Endodermal cell (in vitro differentiated cells): ENCODE measurements around the gene IPCEF1. TPM values are rescaled to one million over a fixed set of nuclear protein-coding genes. Genes with fewer than 3 reads are reported as not detected.
"Not testable (repeated sequence)": the region's sequence is repeated elsewhere in the genome, so short reads cannot be mapped to it uniquely, and the experiment has no call there.

Experiments used
- DNase-seq: peaks from one replicate; pipeline ENCODE4 v3.0.0-alpha.2; 2017
- H3K27ac ChIP-seq: 2 replicates; pipeline ENCODE4 v1.5.1; 2013; ENCODE audit warnings: mild to moderate bottlenecking, low read depth, low read length, moderate library complexity
- H3K27me3 ChIP-seq: 2 replicates; pipeline ENCODE4 v1.6.1; 2013; ENCODE audit warnings: mild to moderate bottlenecking, low read length, moderate library complexity; ENCODE audit not compliant: insufficient read depth, control insufficient read depth, poor library complexity, severe bottlenecking
- H3K36me3 ChIP-seq: 2 replicates; pipeline ENCODE4 v1.7.0; 2013; ENCODE audit warnings: mild to moderate bottlenecking, low read length, moderate library complexity; ENCODE audit not compliant: control insufficient read depth, insufficient read depth
- H3K4me1 ChIP-seq: one replicate; pipeline ENCODE4 v1.7.0; 2013; ENCODE audit warnings: low read length; ENCODE audit not compliant: control insufficient read depth, insufficient read depth
- H3K4me3 ChIP-seq: 2 replicates; pipeline ENCODE4 v1.5.1; 2013; ENCODE audit warnings: mild to moderate bottlenecking, low read length, moderate library complexity
- H3K9ac ChIP-seq: 2 replicates; pipeline ENCODE4 v1.6.1; 2013; ENCODE audit warnings: mild to moderate bottlenecking, low read length, moderate library complexity; ENCODE audit not compliant: poor library complexity, severe bottlenecking; ENCODE audit errors: extremely low read depth
- H3K9me3 ChIP-seq: 2 replicates; pipeline ENCODE4 v1.6.1; 2013; ENCODE audit warnings: mild to moderate bottlenecking, low read length, moderate library complexity; ENCODE audit not compliant: control insufficient read depth
- H3K27ac Mint-ChIP-seq: 2 replicates; pipeline ENCODE4 v1.8.0; 2020; ENCODE audit warnings: mixed read lengths
- H3K27me3 Mint-ChIP-seq: 2 replicates; pipeline ENCODE4 v1.8.0; 2021; ENCODE audit warnings: mild to moderate bottlenecking, mixed read lengths; ENCODE audit not compliant: insufficient read depth
- H3K36me3 Mint-ChIP-seq: 2 replicates; pipeline ENCODE4 v1.8.0; 2020; ENCODE audit warnings: low read depth, mixed read lengths
- H3K4me1 Mint-ChIP-seq: 2 replicates; pipeline ENCODE4 v1.8.0; 2020; ENCODE audit warnings: mixed read lengths
- H3K4me3 Mint-ChIP-seq: 2 replicates; pipeline ENCODE4 v1.8.0; 2020; ENCODE audit warnings: mild to moderate bottlenecking, moderate library complexity, mixed read lengths
- H3K9me3 Mint-ChIP-seq: 2 replicates; pipeline ENCODE4 v1.8.0; 2020; ENCODE audit warnings: mild to moderate bottlenecking, mixed read lengths
- WGBS, 2 experiments: methylation state at CpG; one replicate each; pipeline versions ENCODE4 v1.1.5 to v1.1.7; 2013; ENCODE audit warnings: missing lambda C conversion rate in 2 of 2, mixed read lengths in 1 of 2; ENCODE audit not compliant: insufficient coverage in 1 of 2, insufficient read length in 1 of 2; 5-methylcytosine and 5-hydroxymethylcytosine counted together
- total RNA-seq, 2 donors: library from RNA; stranded (reverse); fragmentation: NEBNext Ultra II Directional in 1 of 2; extraction: Animal tissue kit (Norgen Biotek cat#: 25700) in 1 of 2; gene quantifications; 2 replicates in 1 of 2; 3 replicates in 1 of 2; pipeline ENCODE4 v1.2.1, GENCODE V29; 2021
- TF ChIP-seq, protein P1 (sequence below): fragments of 200-600 bp; sonication (generic); conservative IDR thresholded peaks from 2 replicates; pipeline ENCODE4 v1.5.0; 2021; ENCODE audit warnings: antibody characterized with exemption, mild to moderate bottlenecking

IPCEF1 gene
- total RNA-seq, 2 donors from 2014 or later: 2.2 to 2.8 TPM

DNA sequence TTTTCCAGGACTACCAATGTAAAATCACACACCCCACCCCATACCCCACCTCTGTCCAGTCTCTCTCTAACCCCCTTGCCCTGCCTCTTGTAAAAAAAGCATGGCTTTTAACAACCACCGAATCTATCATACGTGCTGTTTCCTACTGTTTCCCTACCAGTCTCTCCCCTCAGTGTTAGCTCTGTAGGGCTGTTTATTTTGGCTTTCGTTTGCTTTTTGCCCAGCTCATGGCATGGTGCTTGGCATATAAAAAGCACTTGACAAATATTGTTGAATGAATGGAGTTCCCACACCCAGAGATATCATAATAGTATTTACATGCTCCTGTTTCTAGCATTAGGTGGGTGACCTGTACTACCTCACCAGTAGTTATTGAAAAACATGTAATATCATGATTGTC lies 169.4 kb downstream of the IPCEF1 start:
- DNase-seq: no peak
- Mint-ChIP-seq H3K9me3 (peaks cover 4% of the 10 kb centered on the region), H3K4me3 (no peak overlapping the region), H3K36me3 (no peaks in the 10 kb centered on the region), H3K4me1 (no peaks in the 10 kb centered on the region), H3K27me3 (no peaks in the 10 kb centered on the region), H3K27ac (no peak overlapping the region)
- no peaks in the 10 kb centered on the region for H3K9me3 ChIP-seq
- H3K36me3 ChIP-seq: no peaks in the 10 kb centered on the region
- H3K27ac ChIP-seq: no peak overlapping the region
- H3K4me1 ChIP-seq: no peaks in the 10 kb centered on the region
- H3K9ac ChIP-seq: no peak overlapping the region
- no peaks in the 10 kb centered on the region for H3K27me3 ChIP-seq
- 92 to 100% methylated on average over 1 to 3 of the region's 3 CpGs for WGBS, 2 experiments
- no peak overlapping the region for H3K4me3 ChIP-seq
- TF ChIP-seq, protein P1, sequence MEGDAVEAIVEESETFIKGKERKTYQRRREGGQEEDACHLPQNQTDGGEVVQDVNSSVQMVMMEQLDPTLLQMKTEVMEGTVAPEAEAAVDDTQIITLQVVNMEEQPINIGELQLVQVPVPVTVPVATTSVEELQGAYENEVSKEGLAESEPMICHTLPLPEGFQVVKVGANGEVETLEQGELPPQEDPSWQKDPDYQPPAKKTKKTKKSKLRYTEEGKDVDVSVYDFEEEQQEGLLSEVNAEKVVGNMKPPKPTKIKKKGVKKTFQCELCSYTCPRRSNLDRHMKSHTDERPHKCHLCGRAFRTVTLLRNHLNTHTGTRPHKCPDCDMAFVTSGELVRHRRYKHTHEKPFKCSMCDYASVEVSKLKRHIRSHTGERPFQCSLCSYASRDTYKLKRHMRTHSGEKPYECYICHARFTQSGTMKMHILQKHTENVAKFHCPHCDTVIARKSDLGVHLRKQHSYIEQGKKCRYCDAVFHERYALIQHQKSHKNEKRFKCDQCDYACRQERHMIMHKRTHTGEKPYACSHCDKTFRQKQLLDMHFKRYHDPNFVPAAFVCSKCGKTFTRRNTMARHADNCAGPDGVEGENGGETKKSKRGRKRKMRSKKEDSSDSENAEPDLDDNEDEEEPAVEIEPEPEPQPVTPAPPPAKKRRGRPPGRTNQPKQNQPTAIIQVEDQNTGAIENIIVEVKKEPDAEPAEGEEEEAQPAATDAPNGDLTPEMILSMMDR: no peak

DNA sequence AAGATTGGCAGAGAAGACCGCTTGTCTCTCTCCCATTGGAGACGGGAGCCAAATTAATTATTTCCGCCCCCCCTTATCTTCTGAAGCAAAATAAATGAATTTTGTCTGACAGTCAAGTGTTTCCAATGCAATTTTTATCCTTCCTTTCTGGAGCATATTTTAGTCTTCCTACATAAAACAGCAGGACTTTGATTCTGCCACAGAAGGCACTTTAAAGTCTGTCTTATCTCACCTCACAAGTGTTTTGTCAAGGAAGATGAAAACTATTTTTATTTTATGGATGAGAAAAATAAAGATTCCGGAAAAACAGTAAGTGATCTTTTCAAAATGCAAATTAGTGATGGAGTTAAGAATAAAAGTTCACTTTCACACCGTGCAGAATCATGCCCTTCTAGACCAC lies 177.2 kb downstream of the IPCEF1 start:
- TF ChIP-seq, protein P1: no peak
- Histone ChIP-seq H3K4me3 (no peak overlapping the region), H3K9me3 (no peaks in the 10 kb centered on the region), H3K36me3 (no peaks in the 10 kb centered on the region), H3K27me3 (no peaks in the 10 kb centered on the region), H3K9ac (no peak overlapping the region), H3K4me1 (no peaks in the 10 kb centered on the region), H3K27ac (no peak overlapping the region)
- 91 to 93% methylated on average over 4 to 5 of the region's 5 CpGs for WGBS, 2 experiments
- H3K27ac Mint-ChIP-seq: no peak overlapping the region
- H3K9me3 Mint-ChIP-seq: peaks cover 17% of the 10 kb centered on the region
- no peaks in the 10 kb centered on the region for H3K4me1 Mint-ChIP-seq
- peaks cover 1% of the 10 kb centered on the region for H3K36me3 Mint-ChIP-seq
- DNase-seq: no peak
- no peak overlapping the region for H3K4me3 Mint-ChIP-seq
- no peaks in the 10 kb centered on the region for H3K27me3 Mint-ChIP-seq

DNA sequence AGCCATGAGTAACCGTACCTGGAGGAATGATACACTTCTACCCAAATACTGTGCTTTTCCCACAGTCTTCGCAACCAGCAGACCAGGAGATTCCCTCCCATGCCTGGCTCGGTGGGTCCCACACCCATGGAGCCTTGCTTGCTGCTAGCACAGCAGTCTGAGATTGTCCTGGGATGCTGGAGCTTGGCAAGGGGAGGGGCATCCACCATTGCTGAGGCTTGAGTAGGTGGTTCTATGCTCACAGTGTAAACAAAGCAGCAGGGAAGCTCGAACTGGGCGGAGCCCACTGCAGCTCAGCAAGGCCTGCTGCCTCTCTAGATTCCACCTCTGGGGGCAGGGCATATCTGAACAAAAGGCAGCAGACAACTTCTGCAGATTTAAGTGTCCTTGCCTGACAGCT lies 184.2 kb downstream of the IPCEF1 start:
- not testable (repeated sequence) for H3K27me3 ChIP-seq, H3K4me3 ChIP-seq, H3K27me3 Mint-ChIP-seq, H3K27ac ChIP-seq, H3K27ac Mint-ChIP-seq, H3K36me3 ChIP-seq, H3K4me1 Mint-ChIP-seq, H3K4me1 ChIP-seq, H3K9ac ChIP-seq, H3K4me3 Mint-ChIP-seq, H3K9me3 ChIP-seq
- peaks cover 10% of the 10 kb centered on the region for H3K36me3 Mint-ChIP-seq
- 88 to 89% methylated on average over 2 to 5 of the region's 5 CpGs for WGBS, 2 experiments
- peaks cover 31% of the 10 kb centered on the region for H3K9me3 Mint-ChIP-seq
- DNase-seq: peak; percentile 56

DNA sequence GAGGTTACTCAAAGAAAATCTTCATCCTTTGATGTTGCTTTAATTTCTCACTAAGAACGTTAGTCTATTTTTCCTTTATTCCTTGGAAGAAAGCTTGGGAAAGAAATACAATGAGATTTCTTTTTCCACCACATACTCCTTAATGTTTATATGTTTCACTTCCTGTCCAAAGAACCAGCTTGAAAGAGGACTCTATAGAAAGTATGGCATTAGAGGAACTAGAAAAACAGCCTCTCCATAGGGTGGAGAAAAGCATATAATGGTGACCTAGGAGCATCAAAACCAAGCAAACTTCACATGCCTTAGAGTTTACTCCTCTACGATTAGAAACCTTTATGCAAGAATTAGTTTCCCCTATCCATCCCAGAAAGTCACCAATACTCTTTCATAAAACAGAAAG lies 186.5 kb downstream of the IPCEF1 start:
- Mint-ChIP-seq H3K4me3 (no peak overlapping the region), H3K27ac (no peak overlapping the region), H3K4me1 (no peaks in the 10 kb centered on the region), H3K27me3 (no peaks in the 10 kb centered on the region), H3K36me3 (peaks cover 14% of the 10 kb centered on the region), H3K9me3 (peaks cover 18% of the 10 kb centered on the region)
- H3K27me3 ChIP-seq: no peaks in the 10 kb centered on the region
- no peak for DNase-seq
- TF ChIP-seq, protein P1: no peak
- H3K9me3 ChIP-seq: no peaks in the 10 kb centered on the region
- no peak overlapping the region for H3K4me3 ChIP-seq
- no peaks in the 10 kb centered on the region for H3K36me3 ChIP-seq
- H3K27ac ChIP-seq: no peak overlapping the region
- H3K9ac ChIP-seq: no peak overlapping the region
- no peaks in the 10 kb centered on the region for H3K4me1 ChIP-seq
- 93 to 100% methylated on average over 1 to 2 of the region's 2 CpGs for WGBS, 2 experiments
